GM12878 (cell line): ENCODE results near the gene TLCD5. TPM values are rescaled to one million over a fixed set of nuclear protein-coding genes. Genes with fewer than 3 reads are reported as not detected.

Source experiments
- ATAC-seq: fragments of 200-7000 bp; cut with Tn5 transposase; 3 replicates; pipeline ENCODE4 v1.9.1; 2020; ENCODE audit warnings: mild to moderate bottlenecking, moderate library complexity
- BruUV-seq: library from RNA; stranded (reverse); fragments of 400-500 nt; replicated peaks from 2 replicates; lab custom pipeline; 2021; lab: Mats Ljungman, UMichigan
- CTCF ChIA-PET: fragments of 300-600 bp; sonication (Branson Sonifier 250); formaldehyde crosslinking; extraction: SDS; loops from one replicate; lab custom pipeline; 2021; ENCODE audit warnings: inconsistent platforms; lab: Yijun Ruan, JAX
- POLR2A ChIA-PET: fragments of 350-600 bp; formaldehyde crosslinking; extraction: SDS; loops from one replicate; lab custom pipeline; 2021; ENCODE audit warnings: inconsistent platforms; lab: Charles Lee
- RAD21 ChIA-PET: fragments of 300-600 bp; sonication (Branson Sonifier 250); formaldehyde crosslinking; loops from one replicate; lab custom pipeline; 2023; ENCODE audit warnings: antibody characterized with exemption; ENCODE audit not compliant: unreplicated experiment; lab: Charles Lee
- SMC1A ChIA-PET: fragments of 300-600 bp; sonication (Branson Sonifier 250); formaldehyde crosslinking; loops from one replicate; lab custom pipeline; 2023; ENCODE audit not compliant: unreplicated experiment, uncharacterized antibody; lab: Charles Lee
- DNase-seq: peaks from one replicate; pipeline ENCODE4 v3.0.0-alpha.2; 2011; ENCODE audit warnings: low read depth, low spot score
- FAIRE-seq: peaks from 3 replicates; lab custom pipeline; 2011; peaks lifted over from hg19 to GRCh38; lab: Jason Lieb, UNC
- H2AFZ ChIP-seq: 2 replicates; pipeline ENCODE4 v1.6.0; 2011; ENCODE audit warnings: low read depth, low read length, control low read depth; ENCODE audit not compliant: control insufficient read depth
- H3K27ac ChIP-seq: 2 replicates; pipeline ENCODE4 v1.5.1; 2011; ENCODE audit warnings: control low read depth; ENCODE audit not compliant: control insufficient read depth, insufficient read depth
- H3K27me3 ChIP-seq, 2 experiments: replicated peaks in 1 of 2; 2 replicates each; pipeline versions ENCODE4 v1.6.0 to v1.6.1; 2011; ENCODE audit warnings: low read length in 1 of 2; ENCODE audit not compliant: control insufficient read depth in 2 of 2, insufficient read depth in 2 of 2
- H3K36me3 ChIP-seq, 2 experiments: 2 replicates each; pipeline ENCODE4 v1.5.1; 2011; ENCODE audit warnings: low read length in 1 of 2; ENCODE audit not compliant: control insufficient read depth in 2 of 2, insufficient read depth in 2 of 2
- H3K4me1 ChIP-seq: 2 replicates; pipeline ENCODE4 v1.6.1; 2011; ENCODE audit warnings: mild to moderate bottlenecking, low read length, moderate library complexity, mixed read lengths; ENCODE audit not compliant: control insufficient read depth, insufficient read depth
- H3K4me2 ChIP-seq: 2 replicates; pipeline ENCODE4 v1.6.0; 2011; ENCODE audit warnings: control low read depth; ENCODE audit not compliant: control insufficient read depth, insufficient read depth
- H3K4me3 ChIP-seq: fragments of 200-600 bp; sonication (generic); 2 replicates; pipeline ENCODE4 v1.5.1; 2016
- H3K79me2 ChIP-seq: 2 replicates; pipeline ENCODE4 v1.6.0; 2011; ENCODE audit warnings: low read length; ENCODE audit not compliant: control insufficient read depth, insufficient read depth
- H3K9ac ChIP-seq: 2 replicates; pipeline ENCODE4 v1.8.0; 2011; ENCODE audit warnings: low read length, control low read depth, mixed read lengths; ENCODE audit not compliant: control insufficient read depth, insufficient read depth
- H3K9me3 ChIP-seq: replicated peaks from 3 replicates; pipeline ENCODE4 v1.5.1; 2011; ENCODE audit warnings: mild to moderate bottlenecking, low read length; ENCODE audit not compliant: control insufficient read depth, insufficient read depth
- H4K20me1 ChIP-seq: 2 replicates; pipeline ENCODE4 v1.6.0; 2011; ENCODE audit not compliant: control insufficient read depth, insufficient read depth
- ATF7 ChIP-seq: fragments of 450-650 bp; IDR thresholded peaks from 2 replicates; pipeline ENCODE4 v1.6.1; 2016; ENCODE audit warnings: low read depth, mild to moderate bottlenecking
- CHD2 ChIP-seq: IDR thresholded peaks from 2 replicates; pipeline ENCODE4 v1.6.1; 2011; ENCODE audit warnings: low read depth, low read length, improper control_type of control experiment, borderline replicate concordance
- EED ChIP-seq: sonication (generic); IDR thresholded peaks from 2 replicates; pipeline ENCODE4 v1.6.1; 2016; ENCODE audit warnings: antibody characterized with exemption, low read depth
- MYC ChIP-seq: IDR thresholded peaks from 2 replicates; pipeline ENCODE4 v1.6.1; 2011; ENCODE audit warnings: mild to moderate bottlenecking, low read length, moderate library complexity, inconsistent platforms; ENCODE audit not compliant: insufficient read depth, insufficient replicate concordance, insufficient read length, severe bottlenecking
- PAX8 ChIP-seq: fragments of 450-650 bp; IDR thresholded peaks from 2 replicates; pipeline ENCODE4 v1.6.1; 2017; ENCODE audit warnings: mild to moderate bottlenecking, moderate library complexity
- PKNOX1 ChIP-seq: fragments of 450-650 bp; IDR thresholded peaks from 2 replicates; pipeline ENCODE4 v1.6.1; 2016; ENCODE audit warnings: mild to moderate bottlenecking
- POU2F2 ChIP-seq: IDR thresholded peaks from 3 replicates; pipeline ENCODE4 v1.6.1; 2011; ENCODE audit warnings: low read depth, mild to moderate bottlenecking, low read length, borderline replicate concordance
- PRDM15 ChIP-seq: fragments of 450-650 bp; formaldehyde crosslinking; IDR thresholded peaks from 2 replicates; pipeline ENCODE4 v1.4.0; 2020; ENCODE audit warnings: mild to moderate bottlenecking, moderate library complexity
- RAD51 ChIP-seq: fragments of 450-650 bp; IDR thresholded peaks from 2 replicates; pipeline ENCODE4 v1.6.1; 2016; ENCODE audit warnings: moderate library complexity, mild to moderate bottlenecking, inconsistent platforms
- RBBP5 ChIP-seq: fragments of 200-600 bp; sonication (generic); conservative IDR thresholded peaks from 2 replicates; pipeline ENCODE4 v1.6.1; 2016
- RELA ChIP-seq: fragments of 450-650 bp; IDR thresholded peaks from 2 replicates; pipeline ENCODE4 v1.8.0; 2014; ENCODE audit warnings: borderline replicate concordance; ENCODE audit not compliant: partially characterized antibody
- SMAD1 ChIP-seq: fragments of 450-650 bp; IDR thresholded peaks from 2 replicates; pipeline ENCODE4 v1.6.1; 2018; ENCODE audit warnings: mild to moderate bottlenecking, low read depth; ENCODE audit not compliant: partially characterized antibody
- SREBF2 ChIP-seq: IDR thresholded peaks from 2 replicates; pipeline ENCODE4 v1.6.1; 2012; ENCODE audit warnings: mild to moderate bottlenecking, low read length
- TARDBP ChIP-seq: IDR thresholded peaks from 2 replicates; pipeline ENCODE4 v1.6.1; 2016; ENCODE audit warnings: borderline replicate concordance
- TBL1XR1 ChIP-seq: IDR thresholded peaks from 2 replicates; pipeline ENCODE4 v1.6.1; 2012; ENCODE audit warnings: low read depth, low read length, improper control_type of control experiment
- ZNF384 ChIP-seq: IDR thresholded peaks from 2 replicates; pipeline ENCODE4 v1.6.1; 2012; ENCODE audit warnings: low read depth, mild to moderate bottlenecking, low read length, improper control_type of control experiment, borderline replicate concordance
- ZSCAN29 ChIP-seq: fragments of 450-650 bp; IDR thresholded peaks from 2 replicates; pipeline ENCODE4 v1.6.1; 2017; ENCODE audit warnings: mild to moderate bottlenecking, moderate library complexity
- WGBS: methylation state at CpG from one replicate; pipeline ENCODE4 v1.1.6; 2016; ENCODE audit warnings: low lambda C conversion rate; ENCODE audit not compliant: insufficient replicate concordance, insufficient coverage; ENCODE audit errors: missing lambda C conversion rate; 5-methylcytosine and 5-hydroxymethylcytosine counted together
- in situ Hi-C: fragments of 300-500 bp; cut with MboI; formaldehyde crosslinking; loops from 9 replicates; pipeline ENCODE4 v1.14.3; 2018; ENCODE audit warnings: mixed read lengths
- intact Hi-C: fragments of 100-400 bp; cut with micrococcal nuclease; formaldehyde crosslinking; loops from one replicate; pipeline ENCODE4 v1.14.2; 2022; ENCODE audit not compliant: unreplicated experiment
- polyA plus RNA-seq, 11 experiments: library from polyadenylated mRNA; depleted of rRNA in 4 of 11; unstranded in 6 of 11; stranded (reverse) in 5 of 11; fragments of >200 nt; fragmentation: Nextera tagmentation in 4 of 11; fragmentation: Illumina TruSeq in 1 of 11; extraction: Ambion mirVana in 4 of 11; extraction: Trizol in 1 of 11; gene quantifications; 1 replicate in 1 of 11; 2 replicates in 10 of 11; pipeline versions ENCODE4 v1.2.1 to v1.2.3, GENCODE V29; 2011 to 2016; ENCODE audit warnings: inconsistent platforms in 2 of 11, missing spikeins in 2 of 11, low read depth in 1 of 11
- total RNA-seq, 4 experiments: library from RNA; depleted of rRNA in 3 of 4; stranded (reverse); fragments of >200 nt in 3 of 4; fragmentation: Illumina TruSeq in 1 of 4; extraction: Trizol in 1 of 4; gene quantifications; 2 replicates each; pipeline versions ENCODE4 v1.2.1 to v1.2.3, GENCODE V29; 2013 to 2021

Gene TLCD5
- total and polyA plus RNA-seq, 10 of the 15 experiments (the other 5 are each of a cell fraction or from before 2014, with no cell fraction given), result 2.4 to 13.3 (median 3.2) TPM

GRCh38 chr11:120344302-120345004 lies 19.4 kb downstream of the TLCD5 start (continued):
- TF ChIP-seq RELA (no peak), RBBP5 (no peak), ZSCAN29 (no peak), MYC (no peak)

- DNase-seq, result no peak
- no peak for ATAC-seq
- ChIA-PET CTCF (interaction anchor here (0.6 to 1.8 kb wide), 4 partner anchors 10 to 49 kb away, joined by 3 to 6 read pairs (median 4); no protein-coding TSS in a partner anchor), POLR2A (interaction anchor here (0.6 to 1.7 kb wide), 6 partner anchors 10 to 374 kb away, joined by 3 to 8 read pairs (median 5); partner anchors contain the start of gene ARHGEF12), SMC1A (interaction anchor here (0.7 to 2.4 kb wide), 4 partner anchors 11 to 55 kb away, joined by 3 to 12 read pairs (median 4); no protein-coding TSS in a partner anchor), RAD21 (interaction anchor here (0.7 kb wide), 1 partner anchor 17 kb away, joined by 3 read pairs; no protein-coding TSS in a partner anchor)
- BruUV-seq, result no TSS peak
- intact Hi-C loops (no loop called here), in situ Hi-C loops (no loop called here)
- H2AFZ ChIP-seq, result no peak overlapping the region
- no peak for FAIRE-seq
- H3K4me3 ChIP-seq, result no peak overlapping the region
- no peak for TF ChIP-seq TBL1XR1
- no peak for TF ChIP-seq EED
- TF ChIP-seq RAD51, result no peak
- no peak for TF ChIP-seq CHD2
- no peak for TF ChIP-seq SREBF2
- no peak for TF ChIP-seq ZSCAN29
- TF ChIP-seq POU2F2, result no peak
- TF ChIP-seq SMAD1, result no peak
- no peak for TF ChIP-seq TARDBP
- no peak for TF ChIP-seq PRDM15 (CRISPR knock-in tag)
- no peak for TF ChIP-seq ZNF384
- TF ChIP-seq ATF7, result no peak
- no peak for TF ChIP-seq PKNOX1
- no peak for TF ChIP-seq PAX8
- no peak overlapping the region for H3K27ac ChIP-seq
- no peaks in the 10 kb centered on the region; the same call in 1 of the 2 replicates for H4K20me1 ChIP-seq
- H3K79me2 ChIP-seq, result peaks cover 45% of the 10 kb centered on the region
- H3K9ac ChIP-seq, result no peak overlapping the region
- no peaks in the 10 kb centered on the region for H3K36me3 ChIP-seq
- 100% methylated on average over 1 of the region's 1 CpG for WGBS
- peaks cover 25% of the 10 kb centered on the region for H3K4me1 ChIP-seq
- no peaks in the 10 kb centered on the region for H3K27me3 ChIP-seq
- H3K9me3 ChIP-seq, result no peaks in the 10 kb centered on the region; the same call in 2 of the 3 replicates
- no peak overlapping the region for H3K4me2 ChIP-seq
Measured at GRCh38 chr11:120346233-120346632, 21.1 kb downstream of the TLCD5 start.
